ENCODE measurements around the gene ASB4. TPM values are rescaled to one million over a fixed set of nuclear protein-coding genes. Genes with fewer than 3 reads are reported as not detected.
"Not testable (repeated sequence)": the region's sequence is repeated elsewhere in the genome, so short reads cannot be mapped to it uniquely, and the experiment has no call there.

The ASB4 gene
- total RNA-seq, 1 donor, result not detected

DNA sequence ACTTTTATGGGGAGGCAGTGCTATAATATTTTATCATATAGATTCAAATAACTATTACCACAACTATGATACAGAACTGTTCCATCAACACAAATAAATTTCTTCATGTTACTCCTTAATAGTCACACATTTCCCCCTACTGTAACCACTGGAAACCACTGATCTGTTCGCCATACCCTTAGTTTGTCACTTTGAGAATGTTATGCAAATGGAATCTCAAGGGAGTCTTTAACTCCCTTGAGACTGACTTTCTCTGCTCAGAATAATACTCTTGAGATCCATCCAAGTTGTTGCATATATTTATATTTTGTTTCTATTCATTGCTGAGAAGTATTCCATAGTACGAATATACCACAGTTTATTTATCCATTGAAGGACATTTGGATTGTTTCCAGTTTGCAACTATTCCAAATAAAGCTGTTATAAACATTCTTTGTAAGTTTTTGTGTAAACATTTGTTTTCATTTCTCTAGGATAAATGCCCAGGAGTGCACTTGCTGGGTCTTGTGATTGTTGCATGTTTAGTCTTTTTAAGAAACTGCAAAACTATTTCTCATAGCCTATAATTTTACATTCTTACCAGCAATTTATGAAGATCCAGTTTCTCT lies 31.2 kb upstream of the ASB4 start:
- DNase-seq (ENCODE audit: low read depth), result no peak
- TF ChIP-seq CTCF (IDR thresholded peaks at IDR 0.05; ENCODE audit: insufficient read depth, low read length), result no peak
- H3K4me3 ChIP-seq (ENCODE audit: low read depth, low read length), result no peak overlapping the region

DNA sequence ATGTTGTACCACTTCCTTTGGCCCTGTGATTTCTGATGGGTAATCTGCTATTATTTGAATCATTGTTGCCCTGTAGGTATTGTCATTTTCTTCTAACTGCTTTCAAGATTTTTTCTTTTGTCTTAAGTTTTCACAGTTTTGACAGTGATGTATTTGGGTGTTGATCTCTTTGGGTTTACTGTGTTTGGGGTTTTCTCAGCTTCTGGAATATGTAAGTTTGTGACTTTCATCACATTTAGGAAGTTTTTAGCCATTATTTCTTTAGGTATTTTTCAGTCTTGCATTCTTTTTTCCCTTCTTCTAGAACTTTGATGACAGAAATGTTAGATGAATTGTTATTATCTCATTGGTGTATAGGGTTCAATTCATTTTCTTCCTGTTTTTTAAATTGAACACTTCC lies 27.8 kb upstream of the ASB4 start:
- H3K4me3 ChIP-seq (ENCODE audit: low read depth, low read length), result no peak overlapping the region
- TF ChIP-seq CTCF (IDR thresholded peaks at IDR 0.05; ENCODE audit: insufficient read depth, low read length), result no peak
- no peak for DNase-seq (ENCODE audit: low read depth)

GRCh38 chr7:95460653-95461052 lies 25.1 kb upstream of the ASB4 start:
- H3K4me3 ChIP-seq (ENCODE audit: low read depth, low read length), result not testable (repeated sequence)

GRCh38 chr7:95467912-95468607 lies 17.7 kb upstream of the ASB4 start:
- H3K4me3 ChIP-seq (ENCODE audit: low read depth, low read length), result no peak overlapping the region
- no peak for TF ChIP-seq CTCF (IDR thresholded peaks at IDR 0.05; ENCODE audit: insufficient read depth, low read length)
- no peak for DNase-seq (ENCODE audit: low read depth)

More at GRCh38 chr7:95460653-95461052, 25.1 kb upstream of the ASB4 start:
- DNase-seq (ENCODE audit: low read depth), result not testable (repeated sequence)

DNA sequence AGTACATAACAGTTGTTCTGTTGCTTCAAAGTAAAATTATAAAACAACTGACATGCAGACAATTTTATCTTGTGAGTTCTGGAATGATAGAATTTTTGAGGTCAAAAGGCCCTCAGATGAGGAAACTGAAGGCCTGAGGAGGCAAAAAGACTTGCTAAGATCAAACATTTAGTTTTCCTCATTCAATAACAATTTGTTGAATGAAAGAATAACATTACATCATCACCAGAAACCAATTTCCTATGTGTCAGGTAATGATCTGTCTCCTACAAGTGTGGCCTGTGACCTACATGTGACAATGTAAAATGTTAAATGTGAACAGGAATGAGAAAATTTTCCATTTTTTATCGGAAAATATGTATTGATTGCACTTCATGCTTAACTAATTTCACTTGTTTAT lies 16.6 kb upstream of the ASB4 start:
- TF ChIP-seq CTCF (IDR thresholded peaks at IDR 0.05; ENCODE audit: insufficient read depth, low read length), result no peak
- no peak for DNase-seq (ENCODE audit: low read depth)
- no peak overlapping the region for H3K4me3 ChIP-seq (ENCODE audit: low read depth, low read length)

- no peak for TF ChIP-seq CTCF (IDR thresholded peaks at IDR 0.05; ENCODE audit: insufficient read depth, low read length)
- no peak overlapping the region for H3K4me3 ChIP-seq (ENCODE audit: low read depth, low read length)
- DNase-seq (ENCODE audit: low read depth), result no peak
Measured at GRCh38 chr7:95469848-95470247, 15.9 kb upstream of the ASB4 start.

DNA sequence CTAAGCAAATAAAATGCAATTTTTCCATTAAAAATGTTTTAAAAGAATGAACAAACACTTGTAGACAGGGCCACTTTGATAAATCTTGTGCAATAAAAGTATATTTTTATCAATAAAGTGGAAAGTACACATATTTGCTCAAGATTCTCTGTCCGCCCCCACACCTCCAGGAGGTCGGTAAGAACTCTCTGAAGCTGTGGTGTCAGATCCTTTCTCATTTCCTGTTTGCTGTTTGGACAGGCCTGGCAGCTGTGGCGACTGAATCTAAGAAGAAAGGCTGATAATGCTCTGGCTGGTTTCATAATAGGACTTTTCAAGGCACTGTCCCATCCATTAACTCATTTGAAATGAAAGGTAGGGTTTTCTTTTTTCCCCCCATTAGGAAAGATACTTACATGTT lies 15.3 kb upstream of the ASB4 start:
- no peak for DNase-seq (ENCODE audit: low read depth)
- no peak overlapping the region for H3K4me3 ChIP-seq (ENCODE audit: low read depth, low read length)
- TF ChIP-seq CTCF (IDR thresholded peaks at IDR 0.05; ENCODE audit: insufficient read depth, low read length), result no peak
